Measurements from ENCODE around the gene ME3.

The ME3 gene

DNA sequence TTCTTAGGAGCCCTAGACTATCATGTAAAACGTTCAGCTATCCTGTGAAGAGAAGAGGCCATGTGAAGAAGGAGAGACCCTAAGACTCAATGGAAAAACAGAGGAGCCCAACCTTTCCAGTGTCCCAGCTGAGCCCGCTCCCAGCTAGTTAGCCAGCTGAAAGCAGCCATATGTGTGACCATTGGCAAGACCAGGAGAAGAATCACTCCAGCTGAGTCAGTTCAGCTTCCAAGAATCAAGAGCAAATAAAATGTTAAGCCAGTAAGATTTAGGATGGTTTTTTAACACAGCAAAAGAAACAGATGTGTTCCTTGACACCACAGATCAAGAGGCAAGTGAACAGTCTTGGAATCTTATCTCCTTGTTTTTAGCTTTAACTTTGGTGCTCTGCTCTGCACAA, 189.7 kb downstream of the ME3 start:
- DNase-seq = no peak

DNA sequence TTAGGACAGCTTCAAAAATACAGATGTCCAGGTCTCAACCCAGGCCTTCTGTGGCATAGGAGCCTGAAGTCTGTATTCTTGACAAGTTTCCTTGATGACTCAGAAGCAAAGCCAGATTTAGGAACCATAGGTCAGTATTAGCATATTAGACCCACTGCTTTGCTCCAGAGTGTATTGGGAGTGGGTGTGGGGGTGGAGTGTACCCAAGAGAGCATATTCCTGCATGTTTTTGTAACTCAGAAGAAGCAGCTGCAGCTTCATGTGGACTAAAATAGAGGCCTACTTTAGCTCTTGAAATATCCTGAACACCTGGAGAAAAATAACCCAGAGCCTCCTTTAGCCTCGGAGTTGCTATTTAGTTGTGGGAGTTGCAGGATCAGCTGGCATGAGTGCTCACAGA, 191.0 kb downstream of the ME3 start:
- DNase-seq = no peak

DNA sequence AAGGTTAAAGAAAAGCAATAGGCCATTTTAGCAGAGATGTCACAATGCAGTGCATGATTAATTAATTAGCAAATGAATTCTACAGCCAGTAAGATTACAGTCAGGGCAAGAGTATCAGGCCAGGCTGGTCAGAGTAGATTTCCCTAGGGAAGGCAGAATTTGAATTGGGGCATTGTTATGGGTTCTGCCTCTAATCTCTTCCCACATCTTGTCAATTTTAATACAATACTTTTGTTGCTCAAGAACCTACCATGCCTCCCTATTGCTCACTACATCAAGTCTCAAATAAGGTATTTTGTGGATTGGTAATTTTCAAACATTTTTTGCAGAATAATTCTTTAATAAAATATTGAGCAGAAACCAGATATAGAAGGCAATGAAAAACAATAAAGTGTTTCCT, 194.1 kb downstream of the ME3 start:
- no peak for DNase-seq

DNA sequence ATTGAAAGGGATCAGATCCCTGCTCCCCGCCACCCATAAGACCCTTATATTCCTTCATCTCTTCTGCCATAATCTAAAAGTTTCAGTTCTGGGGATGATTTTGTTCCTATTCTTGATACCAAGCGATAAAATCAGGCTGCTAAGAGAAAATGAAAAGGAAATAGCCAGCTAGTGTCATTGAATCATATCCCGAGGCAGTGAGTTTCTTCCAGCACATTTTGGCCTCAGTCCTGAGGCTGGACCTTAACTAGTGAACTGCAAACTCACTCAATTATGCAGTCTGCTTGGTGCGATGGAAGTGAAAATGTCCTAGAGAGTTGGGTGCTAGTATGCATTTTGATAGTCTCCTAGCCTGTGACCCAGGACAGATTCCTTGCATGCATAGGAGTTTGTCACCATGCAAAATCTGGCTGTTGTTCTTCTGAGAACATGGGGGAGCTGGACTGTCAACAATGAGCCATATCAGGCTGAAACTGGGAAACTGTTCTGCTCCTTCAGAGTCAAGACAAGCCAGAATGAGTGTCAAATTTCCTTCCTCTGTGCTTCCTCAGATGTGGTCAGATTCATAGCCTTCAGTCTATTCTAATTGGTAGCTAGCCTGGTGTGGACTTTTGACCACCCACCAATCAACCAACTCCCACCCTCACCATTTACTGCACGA, 194.8 kb downstream of the ME3 start:
- no peak for DNase-seq

DNA sequence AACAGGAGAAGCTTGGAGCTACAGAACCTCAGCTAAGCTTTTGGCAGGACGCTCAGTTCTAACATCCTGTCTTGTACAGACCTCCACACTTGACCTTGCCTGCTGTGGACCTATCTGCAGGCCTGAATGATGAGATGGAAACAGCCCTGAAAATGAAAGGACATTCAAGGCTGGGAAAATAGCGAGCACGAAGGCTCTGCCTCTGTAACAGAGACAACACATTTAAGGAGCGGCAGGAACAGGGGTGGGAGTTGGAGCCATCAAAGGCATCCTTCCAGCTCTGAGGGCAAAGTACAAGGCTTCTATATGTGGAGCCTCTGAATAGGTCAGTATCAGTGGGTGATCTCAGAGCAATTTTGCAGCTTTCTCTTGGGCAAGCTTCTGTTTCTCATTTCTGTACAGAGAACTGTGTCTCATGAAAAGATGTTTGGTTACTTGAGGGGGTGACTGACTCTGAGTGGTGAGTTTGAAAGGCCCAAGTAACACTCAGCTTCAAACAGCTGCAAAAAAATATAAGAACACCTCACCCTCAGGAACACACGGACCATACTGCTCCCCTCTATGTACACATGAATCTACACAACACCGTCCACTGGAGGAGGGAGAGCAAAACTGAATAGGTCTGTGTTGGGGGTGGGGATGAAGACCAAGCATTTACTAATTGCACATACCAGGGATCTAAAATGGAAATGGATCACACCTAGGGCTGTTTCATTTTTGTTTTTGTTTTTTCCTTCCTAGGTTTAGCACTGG, 196.1 kb downstream of the ME3 start:
- DNase-seq = no peak

DNA sequence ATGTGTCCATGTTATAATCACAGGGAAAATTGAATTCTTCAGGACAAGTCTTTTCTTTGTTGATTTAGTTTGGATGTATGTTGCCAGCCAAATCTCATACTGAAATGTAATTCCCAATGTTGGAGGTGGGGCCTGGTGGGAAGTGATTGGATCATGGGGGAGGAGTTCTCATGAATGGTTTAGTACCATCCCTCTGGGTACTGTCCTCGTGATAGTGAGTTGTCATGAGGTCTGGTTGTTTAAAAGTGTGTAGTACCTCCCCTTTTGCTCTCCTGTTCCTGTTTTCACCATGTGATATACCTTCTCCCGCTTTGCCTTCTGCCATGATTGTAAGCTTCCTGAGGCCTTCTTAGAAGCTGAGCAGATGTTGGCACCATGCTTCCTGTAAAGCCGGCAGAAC, 197.4 kb downstream of the ME3 start:
- no peak for DNase-seq

DNA sequence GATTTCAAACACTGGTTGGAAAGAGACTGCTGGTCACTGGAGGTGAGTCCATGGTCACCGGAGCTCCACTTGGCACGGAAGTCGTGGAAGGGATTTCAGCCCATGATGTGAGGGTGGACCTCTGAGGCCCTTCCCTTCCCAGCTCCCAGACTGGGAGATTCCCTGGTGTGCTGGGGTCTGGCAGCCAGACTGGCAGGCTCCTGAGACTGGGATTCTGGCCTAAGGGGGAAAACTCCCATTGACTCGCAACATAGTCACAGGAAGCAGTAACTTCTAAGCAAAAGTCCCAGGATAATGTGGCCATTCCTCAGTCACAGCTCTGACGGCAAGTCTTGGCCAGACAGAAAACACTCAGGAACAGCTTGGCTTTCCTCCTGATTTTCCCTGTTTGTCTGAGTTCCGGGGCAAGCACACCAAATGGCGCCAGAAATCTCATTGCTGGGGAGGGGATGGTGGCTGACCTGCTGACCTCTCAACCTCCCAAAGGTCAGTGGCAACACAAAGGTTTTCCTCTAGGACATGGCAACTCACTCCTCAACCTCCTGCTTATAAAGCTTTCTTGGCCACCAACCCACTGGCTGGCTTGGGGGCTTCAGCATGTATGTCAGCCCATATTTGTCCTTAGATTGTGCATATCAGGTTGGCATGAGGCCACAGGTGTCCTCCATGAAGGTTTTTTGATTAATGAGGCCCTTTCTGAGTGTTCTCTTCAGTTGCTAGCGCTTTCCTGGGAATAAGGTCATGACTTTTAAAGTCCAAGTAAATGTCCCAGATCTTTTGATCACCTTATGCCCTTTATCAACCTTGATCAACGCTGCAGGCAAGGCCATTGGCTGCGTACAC, 198.2 kb downstream of the ME3 start:
- DNase-seq = no peak

- no peak for DNase-seq
These were observed 202.7 kb downstream of the ME3 start for GRCh38 chr11:86469491-86470388.

DNA sequence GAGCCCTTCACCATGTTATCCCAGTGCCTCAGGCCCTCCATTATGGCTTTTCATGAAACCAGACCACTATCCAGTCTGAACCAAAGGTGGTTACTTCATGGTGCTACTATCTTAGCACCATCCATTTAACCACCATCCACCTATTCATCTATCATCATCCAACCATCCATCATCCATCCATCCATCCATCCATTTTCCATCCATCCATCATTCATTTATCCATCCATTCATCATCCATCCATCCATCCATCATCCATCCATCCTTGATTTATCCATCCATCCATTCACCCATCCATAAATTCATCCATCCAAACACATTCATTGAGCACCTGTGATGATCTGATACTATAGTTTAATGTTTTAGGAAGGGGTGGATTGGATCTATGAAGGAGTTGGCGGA, 204.2 kb downstream of the ME3 start:
- no peak for DNase-seq

GRCh38 chr11:86464509-86465221, 207.8 kb downstream of the ME3 start:
- DNase-seq = no peak

GRCh38 chr11:86463955-86464354, 208.5 kb downstream of the ME3 start:
- DNase-seq = no peak

DNA sequence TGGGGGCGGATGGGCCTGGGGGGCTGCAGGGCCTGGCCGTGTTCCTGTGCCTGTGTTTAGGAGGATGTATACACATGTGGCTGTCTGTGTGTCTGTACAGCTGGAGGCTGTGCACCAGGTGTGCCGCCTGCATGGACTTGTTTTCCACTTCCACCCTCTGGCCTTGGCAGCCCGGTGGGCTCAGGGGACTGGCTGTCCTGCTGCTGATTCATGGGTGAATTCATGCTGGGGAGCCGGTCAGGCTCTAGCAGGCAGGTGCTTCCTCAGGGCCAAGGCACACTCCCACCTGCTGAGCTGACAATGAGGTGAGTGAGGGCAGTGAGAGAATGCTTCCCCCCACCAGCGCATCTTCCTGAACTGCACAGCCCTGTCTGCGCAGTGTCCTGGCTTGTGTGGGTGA, 209.3 kb downstream of the ME3 start:
- no peak for DNase-seq

- DNase-seq = no peak
These were observed 210.5 kb downstream of the ME3 start for GRCh38 chr11:86461892-86462291.

DNA sequence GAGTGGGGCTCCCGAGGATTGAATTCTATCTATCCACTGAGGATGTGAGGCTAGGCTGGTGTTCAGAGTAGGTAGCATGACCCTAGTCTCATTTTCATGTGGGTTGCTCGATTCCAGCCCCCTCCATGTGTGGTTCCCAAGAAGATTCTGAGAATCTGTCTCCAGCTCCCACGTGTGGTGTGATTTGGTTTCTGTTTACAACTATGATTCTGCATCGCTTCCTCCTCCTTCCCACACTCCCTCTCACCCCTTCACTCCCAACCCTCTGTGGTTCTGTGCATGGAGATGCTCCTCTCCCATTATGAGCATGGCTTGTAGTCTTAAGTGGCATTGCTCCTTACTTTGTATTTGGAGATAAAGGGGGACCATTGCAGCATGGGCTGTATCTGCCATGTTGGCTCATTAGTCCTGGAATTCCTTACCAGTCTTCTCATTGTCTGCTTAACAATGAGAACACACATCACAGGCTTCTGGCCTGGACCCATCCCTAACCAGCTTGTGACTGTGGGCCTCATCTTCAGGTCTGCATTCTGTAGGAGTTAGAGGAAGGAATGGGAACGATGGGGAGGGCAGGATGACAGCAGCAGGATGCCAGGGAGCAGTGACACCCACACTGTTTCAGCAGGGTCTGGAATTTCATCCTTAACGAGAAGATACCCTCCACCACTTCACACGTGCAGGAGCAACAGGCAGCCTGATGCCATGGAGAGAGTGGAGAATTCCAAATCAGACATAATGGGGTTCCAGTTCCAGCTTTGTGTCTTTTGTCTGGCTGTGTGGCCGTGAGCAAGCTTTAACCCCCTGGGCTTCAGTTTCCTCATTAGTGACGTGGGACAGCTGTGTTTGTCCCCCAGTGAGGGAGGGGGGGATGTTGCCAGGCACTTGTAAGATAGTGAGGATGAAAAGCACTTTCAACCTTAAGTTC, 211.7 kb downstream of the ME3 start:
- peak in 1 of 2 donors; percentile 20 for DNase-seq

DNA sequence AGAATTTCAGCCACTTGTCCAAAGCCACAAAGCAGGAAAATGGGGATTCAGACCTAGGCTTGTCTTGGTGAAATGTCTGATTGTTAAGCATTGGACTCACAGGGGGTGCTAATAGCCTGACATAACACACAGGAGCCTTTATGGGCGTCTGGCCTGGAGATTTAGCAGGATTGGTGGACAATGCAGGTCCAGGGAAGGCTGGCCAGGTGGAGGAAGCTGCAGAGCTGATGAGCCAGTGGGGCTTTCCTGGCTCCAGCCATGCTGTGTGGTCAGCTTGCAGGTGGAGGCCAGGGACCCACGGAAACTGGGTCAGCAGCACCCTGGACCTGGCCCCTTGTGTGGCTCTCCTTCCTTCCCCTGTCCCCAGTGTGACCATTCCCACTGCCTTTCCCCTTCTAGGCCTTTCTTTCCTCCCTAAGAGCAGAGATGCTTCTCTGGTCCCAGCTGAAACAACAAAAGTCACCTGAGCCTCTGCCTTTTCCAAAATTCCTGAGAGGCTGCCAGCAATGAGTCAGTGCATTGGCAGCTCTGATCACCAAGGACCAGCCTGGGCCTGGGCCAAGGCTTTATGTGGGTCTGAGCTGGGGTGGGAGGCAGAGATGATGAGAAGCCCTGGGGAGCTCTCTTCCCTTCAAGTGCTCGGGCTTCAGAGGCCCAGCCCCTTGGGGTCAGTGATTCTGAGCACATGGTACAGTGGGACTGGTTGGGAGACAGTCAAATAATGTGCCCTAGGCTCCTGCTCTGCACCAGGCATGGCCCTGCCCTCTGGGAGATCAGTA, 212.5 kb downstream of the ME3 start:
- DNase-seq = no peak

DNA sequence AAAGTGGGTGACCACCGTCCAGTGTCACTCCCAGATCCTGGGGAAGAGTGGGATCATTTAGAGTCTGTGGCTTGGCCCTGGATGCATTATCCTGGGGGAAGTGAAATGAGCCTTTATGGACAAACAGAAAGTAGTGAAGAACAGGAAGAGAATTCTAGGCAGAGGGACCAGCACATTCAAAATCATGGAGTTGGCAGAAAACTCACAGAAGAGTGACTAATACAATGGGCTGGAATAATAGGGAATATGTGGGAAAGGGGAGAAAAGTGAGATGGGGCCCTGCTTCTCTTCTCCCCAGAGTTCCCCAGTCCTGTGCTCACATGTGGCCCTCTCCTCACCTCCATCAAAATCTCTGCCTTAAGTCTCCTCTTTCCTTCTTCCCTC, 213.4 kb downstream of the ME3 start:
- DNase-seq = no peak

DNA sequence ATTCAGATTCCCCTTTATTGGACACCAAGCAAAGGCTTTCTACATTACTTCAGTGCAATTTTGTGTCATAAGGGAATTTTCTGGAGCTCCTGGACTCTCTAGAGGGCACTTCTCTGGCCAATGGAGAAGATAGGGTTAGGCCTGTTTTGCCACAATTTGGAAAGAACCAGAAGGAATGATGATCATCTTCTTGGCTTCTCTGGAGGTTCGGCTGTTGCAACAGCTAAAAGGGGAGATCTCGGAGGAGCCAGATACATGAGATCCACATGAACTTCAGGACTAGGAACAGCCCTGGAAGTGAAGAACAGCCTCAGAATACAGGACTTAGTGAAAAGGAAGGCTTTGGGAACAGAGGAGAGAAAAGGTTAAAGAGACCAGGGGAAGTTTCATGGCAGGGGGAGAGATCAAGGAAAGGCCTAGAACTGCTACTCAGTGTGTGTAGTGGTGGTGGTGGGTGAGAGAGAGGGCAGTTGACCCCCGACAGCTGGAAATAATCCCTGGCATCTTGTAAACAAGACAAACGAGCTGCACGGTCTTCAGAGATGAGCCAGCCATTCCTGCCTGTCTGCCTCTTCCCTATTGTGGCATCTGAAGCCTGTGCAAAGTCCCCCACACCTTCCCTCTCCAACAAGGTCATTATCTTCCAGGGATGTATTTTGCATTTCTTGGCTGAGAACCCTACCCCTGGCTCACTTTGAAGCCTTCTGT, 214.0 kb downstream of the ME3 start:
- no peak for DNase-seq

- peak; percentile 65 to 71 for DNase-seq
These were observed 216.1 kb downstream of the ME3 start for GRCh38 chr11:86456075-86456939.

Data from hippocampal formation (tissue), 2 donors.